Breast epithelium (tissue), 3 donors: ENCODE results near the gene FBN1.

Experiments used
- CTCF ChIP-seq, 3 donors: fragments of 450-650 bp; IDR thresholded peaks; one replicate each; pipeline ENCODE4 v1.5.1; 2016 to 2017; ENCODE audit warnings: antibody characterized with exemption in 3 of 3, mild to moderate bottlenecking in 3 of 3, moderate library complexity in 3 of 3
- POLR2A ChIP-seq: fragments of 450-650 bp; IDR thresholded peaks from one replicate; pipeline ENCODE4 v1.6.1; 2016; ENCODE audit warnings: antibody characterized with exemption, mild to moderate bottlenecking, moderate library complexity
- POLR2AphosphoS5 ChIP-seq, 3 donors: sonication (generic); formaldehyde crosslinking; IDR thresholded peaks; one replicate each; pipeline ENCODE4 v1.6.1; 2017; ENCODE audit warnings: antibody characterized with exemption in 3 of 3

GRCh38 chr15:48595981-48596380 lies 49.5 kb downstream of the FBN1 start:
- TF ChIP-seq CTCF (IDR thresholded peaks at IDR 0.05) (no peak), POLR2A (no peak), POLR2AphosphoS5 (IDR thresholded peaks at IDR 0.05) (no peak)
